Spleen (tissue), 7 donors: Measurements from ENCODE around the gene ZKSCAN5.

Experiments
- POLR2AphosphoS5 ChIP-seq, 3 donors: sonication (generic); formaldehyde crosslinking; IDR thresholded peaks; one replicate each; pipeline ENCODE4 v1.5.1; 2017; ENCODE audit warnings: antibody characterized with exemption in 3 of 3
- TF ChIP-seq, protein P1 (sequence below), 11 experiments: fragments of 200-600 bp in 7 of 11; fragments of 450-650 bp in 4 of 11; sonication (generic) in 4 of 11; IDR thresholded peaks in 8 of 11; conservative IDR thresholded peaks in 3 of 11; 1 replicate in 7 of 11; 2 replicates in 4 of 11; pipeline versions ENCODE4 v1.4.0 to v1.8.0; 2016 to 2021; ENCODE audit warnings: antibody characterized with exemption in 11 of 11, inconsistent platforms in 4 of 11, mild to moderate bottlenecking in 1 of 11
- donor health status: DM: no; HTN: no; CAD: no; lungs with moderate emphysema.
- donor health status: DM: no; HTN: no; CAD: no.
- donor health status: DM: no; HTN: no; CAD: no.

DNA sequence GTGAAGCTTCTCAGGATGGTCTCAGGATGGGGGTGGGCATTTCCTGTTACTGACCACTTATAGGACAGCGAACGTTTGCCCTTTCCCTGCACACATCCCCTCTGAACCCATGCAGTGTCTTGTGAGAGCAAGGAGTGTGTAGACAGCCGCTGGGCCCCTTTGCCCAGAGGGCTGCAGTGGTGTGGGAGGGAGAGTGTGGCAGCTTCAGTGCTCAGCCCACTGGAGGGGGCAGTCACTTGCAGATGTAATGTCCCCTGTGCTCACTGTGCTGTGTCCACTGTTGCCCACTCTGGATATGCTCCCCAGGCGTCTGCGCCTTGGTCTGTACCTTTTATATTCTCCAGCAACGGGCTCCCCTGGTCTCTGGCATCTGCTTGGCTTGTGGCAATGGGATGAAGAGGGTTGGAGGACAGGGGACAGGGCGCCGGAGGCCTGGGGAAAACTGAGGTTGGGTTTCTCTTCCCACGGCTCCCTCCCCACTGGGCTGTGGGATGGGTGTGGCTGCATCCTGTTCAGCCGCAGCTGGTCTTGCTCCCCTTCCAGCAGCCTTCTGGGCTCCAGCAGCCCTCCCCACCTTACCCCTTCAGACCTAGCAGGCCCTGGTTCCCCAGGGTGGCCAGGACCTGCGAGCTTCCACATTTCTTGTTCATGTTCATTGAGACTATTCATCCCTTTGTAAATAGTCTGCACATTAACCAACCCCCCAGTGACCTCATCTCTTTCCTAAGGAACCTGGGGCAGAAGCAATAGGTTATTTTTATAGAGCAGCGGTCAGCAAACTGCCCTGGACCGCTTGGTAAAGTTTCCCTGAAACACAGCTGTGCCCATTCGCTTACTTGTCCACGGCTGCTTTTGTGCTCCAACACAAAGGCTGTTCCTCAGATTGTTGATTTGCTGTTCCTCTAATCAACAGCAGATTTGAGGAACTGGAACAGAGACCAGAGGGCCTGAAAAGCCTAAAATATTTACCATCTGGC is 25.7 kb upstream of the ZKSCAN5 start:
- TF ChIP-seq, protein P1, sequence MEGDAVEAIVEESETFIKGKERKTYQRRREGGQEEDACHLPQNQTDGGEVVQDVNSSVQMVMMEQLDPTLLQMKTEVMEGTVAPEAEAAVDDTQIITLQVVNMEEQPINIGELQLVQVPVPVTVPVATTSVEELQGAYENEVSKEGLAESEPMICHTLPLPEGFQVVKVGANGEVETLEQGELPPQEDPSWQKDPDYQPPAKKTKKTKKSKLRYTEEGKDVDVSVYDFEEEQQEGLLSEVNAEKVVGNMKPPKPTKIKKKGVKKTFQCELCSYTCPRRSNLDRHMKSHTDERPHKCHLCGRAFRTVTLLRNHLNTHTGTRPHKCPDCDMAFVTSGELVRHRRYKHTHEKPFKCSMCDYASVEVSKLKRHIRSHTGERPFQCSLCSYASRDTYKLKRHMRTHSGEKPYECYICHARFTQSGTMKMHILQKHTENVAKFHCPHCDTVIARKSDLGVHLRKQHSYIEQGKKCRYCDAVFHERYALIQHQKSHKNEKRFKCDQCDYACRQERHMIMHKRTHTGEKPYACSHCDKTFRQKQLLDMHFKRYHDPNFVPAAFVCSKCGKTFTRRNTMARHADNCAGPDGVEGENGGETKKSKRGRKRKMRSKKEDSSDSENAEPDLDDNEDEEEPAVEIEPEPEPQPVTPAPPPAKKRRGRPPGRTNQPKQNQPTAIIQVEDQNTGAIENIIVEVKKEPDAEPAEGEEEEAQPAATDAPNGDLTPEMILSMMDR (IDR thresholded peaks at IDR 0.05 in 8 of 11, conservative IDR thresholded peaks at IDR 0.05 in 3 of 11) = no peak
- peak in 2 of 3 donors; percentile 7 to 57 for TF ChIP-seq POLR2AphosphoS5 (IDR thresholded peaks at IDR 0.05)
